ENCODE results near the gene HPGD.
"Not testable (repeated sequence)": the region's sequence is repeated elsewhere in the genome, so short reads cannot be mapped to it uniquely, and the experiment has no call there.

Gene HPGD

DNA sequence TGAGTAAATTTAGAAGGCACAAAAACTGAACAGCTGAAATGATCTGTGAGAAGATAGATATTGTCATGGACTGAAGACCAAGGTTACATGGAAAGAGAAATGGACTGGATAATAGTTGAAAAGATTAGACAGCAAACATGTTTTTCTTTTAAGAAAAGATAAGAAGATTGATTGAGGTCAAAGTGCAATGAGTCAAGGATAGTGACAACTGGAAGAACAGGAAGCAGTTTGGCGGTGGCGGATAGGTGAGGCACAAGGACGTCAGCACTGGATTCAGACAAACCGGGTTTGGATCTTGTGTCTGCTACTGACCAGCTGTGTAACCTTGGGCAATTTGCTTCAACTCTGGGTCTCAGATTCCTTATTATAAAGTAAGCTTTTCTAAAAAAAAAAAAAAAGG, 2.0 kb upstream of the HPGD start:
- no peak for DNase-seq

GRCh38 chr4:174523025-174523693, 871 bp upstream of the HPGD start:
- DNase-seq = peak; percentile 4

GRCh38 chr4:174521800-174522182, 497 bp downstream of the HPGD start:
- DNase-seq = no peak

DNA sequence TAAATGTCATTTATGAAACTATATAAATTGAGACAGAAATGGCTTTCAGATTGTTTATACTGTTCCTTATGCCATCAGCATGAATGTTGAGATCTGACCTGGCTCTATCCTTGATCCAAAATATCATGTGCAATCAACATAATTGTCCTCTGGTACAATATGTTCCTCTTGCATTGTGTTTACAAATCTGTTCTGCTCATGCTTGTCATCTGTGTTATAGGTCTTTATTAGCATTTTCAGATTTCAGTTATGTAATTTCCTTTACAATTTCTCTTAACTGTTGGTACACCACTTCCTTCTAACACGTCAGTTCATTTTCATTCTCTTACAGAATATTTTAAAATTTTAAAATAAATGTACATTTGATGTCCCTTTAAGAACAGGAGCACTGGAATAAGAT, 1.6 kb downstream of the HPGD start:
- DNase-seq = no peak

- no peak for DNase-seq
Measured at GRCh38 chr4:174517502-174518445, 4.5 kb downstream of the HPGD start.

- no peak for DNase-seq
Measured at GRCh38 chr4:174516794-174517193, 5.5 kb downstream of the HPGD start.

GRCh38 chr4:174516345-174516744, 5.9 kb downstream of the HPGD start:
- no peak for DNase-seq

DNA sequence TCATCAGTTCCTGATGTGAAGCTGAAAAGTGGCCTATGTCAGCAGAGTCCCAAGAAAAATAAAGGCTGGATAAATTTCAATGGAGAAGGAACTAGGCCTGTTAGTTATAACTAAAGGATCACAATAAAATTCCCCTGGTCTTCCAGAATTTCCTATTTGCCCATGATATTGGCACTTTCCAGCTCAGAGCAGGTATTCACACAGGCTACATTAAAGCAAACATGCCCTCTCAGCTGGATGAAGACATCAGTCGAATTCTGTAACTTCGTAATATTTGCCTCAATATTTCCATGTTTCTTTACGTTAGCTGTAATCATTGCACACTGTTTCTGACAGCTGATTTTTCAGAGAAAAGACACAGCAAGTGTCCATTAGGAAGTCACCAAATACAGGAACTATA, 9.5 kb downstream of the HPGD start:
- DNase-seq = no peak

GRCh38 chr4:174505892-174506291, 16.4 kb downstream of the HPGD start:
- no peak for DNase-seq

- no peak for DNase-seq
Measured at GRCh38 chr4:174505007-174505406, 17.3 kb downstream of the HPGD start.

DNA sequence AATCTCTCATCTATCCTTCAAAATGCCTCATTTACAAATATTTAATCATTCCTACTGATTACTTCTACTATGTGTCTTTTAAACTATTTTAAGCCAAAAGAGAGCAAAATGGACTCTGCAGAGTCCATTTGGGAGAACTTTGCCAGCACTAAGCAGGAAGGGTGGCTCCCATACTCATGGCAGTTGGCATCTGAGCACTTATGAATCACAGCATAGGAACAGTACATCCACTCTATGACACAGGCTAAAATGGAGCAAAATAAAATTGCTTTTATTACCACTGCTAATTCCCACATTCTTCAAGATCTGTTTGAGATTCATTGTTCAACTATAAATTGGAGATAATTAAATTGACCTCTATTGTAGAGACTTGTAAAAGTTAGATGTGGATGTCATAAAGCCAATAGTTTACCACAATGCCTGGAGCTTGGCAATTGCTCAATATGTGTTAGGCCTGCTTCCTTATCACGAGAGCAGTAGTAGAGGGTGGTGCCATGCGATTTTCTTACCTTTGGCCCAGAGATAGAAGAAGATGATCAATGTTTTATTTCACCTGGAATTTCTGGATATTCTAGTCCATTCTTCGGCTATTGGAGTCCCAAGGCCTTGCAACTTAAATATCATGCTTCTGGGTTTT, 19.1 kb downstream of the HPGD start:
- DNase-seq = no peak

GRCh38 chr4:174496631-174497432, 25.5 kb downstream of the HPGD start:
- DNase-seq = no peak

GRCh38 chr4:174495626-174496025, 26.7 kb downstream of the HPGD start:
- DNase-seq = no peak

DNA sequence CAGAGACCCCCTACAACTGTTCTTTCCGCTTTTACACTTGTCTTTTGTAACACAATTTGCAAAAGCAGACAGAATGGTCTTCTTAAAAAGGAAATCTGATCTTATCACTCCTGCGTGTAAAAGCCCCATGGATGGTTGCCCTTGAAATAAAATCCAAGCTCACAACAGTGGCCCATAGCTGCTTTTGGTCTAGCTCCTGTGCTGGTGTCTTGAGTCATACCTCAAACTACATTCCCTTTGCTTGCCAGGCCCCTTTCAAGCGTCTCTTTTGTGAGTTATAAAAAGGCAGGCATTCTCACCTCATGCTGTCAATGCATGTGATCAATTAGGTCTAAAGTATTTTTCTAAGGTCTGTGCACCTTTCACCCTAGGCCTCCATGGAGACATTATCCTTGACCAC, 27.6 kb downstream of the HPGD start:
- no peak for DNase-seq

DNA sequence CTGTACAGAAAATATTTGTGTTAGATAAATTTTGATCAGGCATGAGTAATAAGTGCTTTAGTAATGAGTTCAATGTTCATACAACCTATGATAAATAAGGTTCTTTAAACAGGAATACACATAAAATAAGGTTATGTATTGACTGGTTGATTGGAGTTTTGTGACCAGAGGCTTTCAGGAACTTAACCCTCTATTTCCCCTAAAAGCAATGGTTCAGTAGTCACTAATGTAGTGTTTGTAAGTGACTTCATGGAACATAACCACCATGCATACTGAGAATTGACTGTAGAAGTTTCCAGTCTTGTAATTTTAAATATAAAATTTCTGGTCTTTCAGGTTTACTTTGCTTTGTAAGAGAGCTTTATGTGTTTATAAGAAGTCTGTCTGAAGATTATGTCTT, 28.1 kb downstream of the HPGD start:
- DNase-seq = no peak

- DNase-seq = peak; percentile 49
Measured at GRCh38 chr4:174490451-174490961, 31.8 kb downstream of the HPGD start.

- DNase-seq = not testable (repeated sequence)
Measured at GRCh38 chr4:174488368-174488767, 33.9 kb downstream of the HPGD start.

GRCh38 chr4:174485025-174485424, 37.3 kb downstream of the HPGD start:
- DNase-seq = no peak

GRCh38 chr4:174483792-174484191, 38.5 kb downstream of the HPGD start:
- DNase-seq = no peak

DNA sequence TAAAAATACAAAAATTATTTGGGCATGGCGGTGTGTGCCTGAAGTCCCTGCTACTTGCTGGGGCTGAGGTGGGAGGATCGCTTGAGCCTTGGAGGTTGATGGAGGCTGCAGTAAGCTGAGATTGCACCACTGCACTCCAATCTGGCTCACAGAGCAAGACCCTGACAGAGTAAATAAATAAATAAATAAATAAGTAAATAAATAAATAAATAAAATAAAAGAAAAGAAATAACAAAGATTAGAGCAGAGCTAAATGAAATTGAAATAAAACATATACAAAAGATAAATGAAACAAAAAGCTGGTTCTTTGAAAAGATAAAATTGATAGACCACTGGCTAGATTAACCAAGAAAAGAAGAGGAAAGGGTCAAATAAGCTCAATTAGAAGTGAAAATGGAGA, 43.1 kb downstream of the HPGD start:
- DNase-seq = no peak

DNA sequence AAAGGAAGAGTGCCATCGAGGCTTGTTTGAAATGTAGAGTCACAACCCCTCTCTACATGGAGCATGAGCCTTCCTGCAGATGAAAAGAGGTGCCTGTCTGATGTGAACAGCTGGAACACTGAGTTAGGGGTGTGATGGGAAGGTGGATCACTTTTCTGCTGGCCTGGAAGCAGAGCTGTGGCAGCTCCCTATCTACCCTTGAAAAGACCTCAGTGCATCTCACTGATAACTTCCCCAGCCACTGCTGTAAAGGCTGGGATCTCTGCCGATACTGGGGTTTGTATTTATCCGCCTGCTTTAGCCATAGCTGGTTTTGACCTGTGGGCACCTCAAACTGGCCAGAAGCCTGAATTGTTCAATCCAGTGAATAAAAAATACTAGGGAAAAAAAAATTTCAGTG, 46.8 kb downstream of the HPGD start:
- no peak for DNase-seq

DNA sequence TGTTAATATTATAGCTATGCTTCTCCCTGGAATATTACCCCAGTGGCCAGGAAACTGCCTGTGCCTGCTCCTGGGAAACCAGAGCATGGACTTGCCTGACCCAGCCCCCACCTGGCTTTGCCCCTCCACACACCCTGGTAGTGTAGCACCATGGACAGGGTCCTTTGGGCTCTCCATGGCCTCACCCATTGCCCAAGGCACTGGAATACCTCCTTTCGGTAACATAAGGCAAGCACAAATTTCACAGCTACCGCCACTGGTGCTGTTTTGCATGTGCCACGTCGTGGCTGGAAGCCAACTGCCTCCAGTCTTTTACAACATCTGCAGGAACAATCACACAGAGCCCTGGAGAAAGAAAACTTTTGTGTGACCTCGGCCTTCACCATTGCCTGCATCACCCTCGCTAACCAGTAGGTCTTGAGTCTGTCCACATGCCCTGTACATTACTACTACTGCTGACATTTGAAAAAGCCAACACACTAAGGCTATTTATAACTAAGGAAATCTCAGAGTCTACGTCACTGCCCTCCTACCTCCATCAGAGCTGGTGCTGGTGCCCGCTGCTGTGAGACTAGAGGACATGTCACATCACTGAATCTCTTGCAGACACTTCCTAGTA, 47.7 kb downstream of the HPGD start:
- DNase-seq = no peak

All from fibroblast of skin of right biceps (primary cell).